GM19023 (cell line): Measurements from ENCODE around the gene ATG16L1.

Experiments
- ATAC-seq: cut with Tn5 transposase; IDR thresholded peaks from one replicate; pipeline ENCODE4 v1.9.1; 2021; ENCODE audit warnings: mild to moderate bottlenecking, moderate library complexity; ENCODE audit not compliant: unreplicated experiment

Gene ATG16L1

DNA sequence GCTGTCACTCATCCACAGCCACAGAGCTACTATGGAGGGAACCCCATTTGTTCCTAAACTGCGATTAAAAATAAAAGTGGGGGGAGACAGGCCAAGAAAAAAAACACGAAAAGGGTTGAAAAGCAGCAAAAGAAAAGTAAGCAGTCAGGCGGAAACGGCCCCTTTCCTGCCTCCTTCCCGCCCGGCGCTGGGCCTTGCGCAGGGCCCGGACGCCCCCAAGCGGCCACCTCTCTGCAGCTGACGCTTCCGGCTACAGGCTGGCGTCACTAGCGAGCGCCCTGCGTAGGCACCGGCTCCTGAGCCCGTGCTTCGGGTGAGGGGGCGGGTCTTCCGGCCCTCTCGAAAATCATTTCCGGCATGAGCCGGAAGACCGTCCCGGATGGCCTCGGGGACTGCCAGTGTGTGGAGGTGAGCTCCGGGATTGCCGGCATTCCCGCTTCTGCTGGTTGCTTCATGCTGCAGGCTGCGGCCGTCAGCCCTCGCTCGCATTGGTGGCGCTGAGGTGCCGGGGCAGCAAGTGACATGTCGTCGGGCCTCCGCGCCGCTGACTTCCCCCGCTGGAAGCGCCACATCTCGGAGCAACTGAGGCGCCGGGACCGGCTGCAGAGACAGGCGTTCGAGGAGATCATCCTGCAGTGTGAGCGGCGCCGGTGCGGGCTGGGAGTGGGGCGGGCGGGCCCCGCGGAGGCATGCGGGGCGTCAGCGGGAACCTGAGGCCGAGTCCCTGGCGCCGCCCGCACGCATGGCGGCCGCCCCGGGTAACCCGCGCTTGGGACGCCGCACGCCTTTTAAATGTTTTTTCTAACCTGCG is at the start of gene ATG16L1:
Gene ATG16L1 (plus strand): TSS at position 368 of the 811 bp plus-strand sequence. CDS start 155 bp downstream, at position 523.
- ATAC-seq: peak; percentile 95

- ATAC-seq: no peak
These were observed 48.9 kb upstream of the ATG16L1 start for GRCh38 chr2:233202531-233202944.

GRCh38 chr2:233203060-233203459 is 48.4 kb upstream of the ATG16L1 start:
- no peak for ATAC-seq

DNA sequence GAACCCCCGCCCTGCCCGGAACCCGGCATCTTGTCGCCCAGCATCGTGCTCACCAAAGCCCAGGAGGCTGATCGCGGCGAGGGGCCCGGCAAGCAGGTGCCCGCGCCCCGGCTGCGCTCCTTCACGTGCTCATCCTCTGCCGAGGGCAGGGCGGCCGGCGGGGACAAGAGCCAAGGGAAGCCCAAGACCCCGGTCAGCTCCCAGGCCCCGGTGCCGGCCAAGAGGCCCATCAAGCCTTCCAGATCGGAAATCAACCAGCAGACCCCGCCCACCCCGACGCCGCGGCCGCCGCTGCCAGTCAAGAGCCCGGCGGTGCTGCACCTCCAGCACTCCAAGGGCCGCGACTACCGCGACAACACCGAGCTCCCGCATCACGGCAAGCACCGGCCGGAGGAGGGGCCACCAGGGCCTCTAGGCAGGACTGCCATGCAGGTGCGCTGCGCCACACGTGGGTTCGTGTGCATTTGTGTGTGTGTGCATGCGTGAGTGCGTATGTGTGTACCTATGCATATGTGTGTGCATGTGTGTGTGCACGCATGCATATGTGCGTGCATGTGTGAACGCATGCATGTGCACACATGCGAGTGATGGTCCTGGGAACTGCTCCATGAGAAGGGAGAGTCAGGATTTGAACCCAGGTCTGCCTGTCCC is 47.1 kb upstream of the ATG16L1 start:
- no peak for ATAC-seq

- no peak for ATAC-seq
These were observed 42.9 kb upstream of the ATG16L1 start for GRCh38 chr2:233208382-233209116.

GRCh38 chr2:233209117-233209532 is 42.3 kb upstream of the ATG16L1 start:
- ATAC-seq: no peak

GRCh38 chr2:233209533-233210171 is 41.8 kb upstream of the ATG16L1 start:
- no peak for ATAC-seq

GRCh38 chr2:233210281-233210680 is 41.2 kb upstream of the ATG16L1 start:
- ATAC-seq: no peak

GRCh38 chr2:233210843-233211547 is 40.5 kb upstream of the ATG16L1 start:
- no peak for ATAC-seq

- no peak for ATAC-seq
These were observed 40.0 kb upstream of the ATG16L1 start for GRCh38 chr2:233211548-233211895.

- ATAC-seq: no peak
These were observed 38.5 kb upstream of the ATG16L1 start for GRCh38 chr2:233213011-233213410.

DNA sequence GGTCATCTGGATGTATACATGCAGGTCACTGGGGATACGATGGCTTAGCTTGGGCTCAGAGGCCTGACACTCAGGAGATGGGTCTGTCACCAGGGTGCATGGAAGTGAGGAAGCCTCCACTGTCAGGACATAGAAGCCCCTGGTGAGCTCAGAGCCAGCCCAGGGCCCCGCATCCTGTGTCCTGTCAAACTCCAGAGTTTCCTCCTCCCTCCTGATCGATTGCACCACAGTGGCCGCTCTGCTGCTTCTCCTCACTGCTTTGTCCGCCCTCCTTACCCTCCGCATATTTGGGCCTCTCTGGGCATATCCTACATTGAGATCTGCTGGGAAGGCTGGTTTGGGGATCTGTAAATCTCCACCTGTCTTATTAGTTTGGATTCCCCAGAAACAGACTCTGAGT is 37.5 kb upstream of the ATG16L1 start:
- no peak for ATAC-seq

DNA sequence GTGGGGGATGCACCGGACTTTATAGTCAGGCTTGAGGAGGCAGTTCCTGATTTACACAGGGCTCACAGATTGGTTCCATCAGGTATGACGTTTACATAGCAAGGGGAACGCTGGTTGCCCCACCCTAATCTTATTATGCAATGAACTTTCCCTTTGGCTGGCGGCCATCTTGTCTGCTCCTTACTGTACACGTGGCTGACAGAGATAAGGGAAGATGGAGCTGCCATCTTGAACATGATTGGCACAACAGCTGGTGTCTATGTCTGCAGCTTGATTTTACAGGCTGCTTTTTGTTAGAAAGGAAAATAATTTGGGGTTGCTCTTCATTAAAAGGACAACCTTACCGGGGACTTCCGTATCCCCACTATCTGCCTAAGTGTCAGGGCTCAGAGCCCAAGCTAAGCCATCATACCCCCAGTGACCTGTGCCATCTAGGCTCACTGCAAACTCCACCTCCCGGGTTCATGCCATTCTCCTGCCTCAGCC is 33.5 kb upstream of the ATG16L1 start:
- no peak for ATAC-seq

GRCh38 chr2:233218836-233219235 is 32.6 kb upstream of the ATG16L1 start:
- no peak for ATAC-seq

DNA sequence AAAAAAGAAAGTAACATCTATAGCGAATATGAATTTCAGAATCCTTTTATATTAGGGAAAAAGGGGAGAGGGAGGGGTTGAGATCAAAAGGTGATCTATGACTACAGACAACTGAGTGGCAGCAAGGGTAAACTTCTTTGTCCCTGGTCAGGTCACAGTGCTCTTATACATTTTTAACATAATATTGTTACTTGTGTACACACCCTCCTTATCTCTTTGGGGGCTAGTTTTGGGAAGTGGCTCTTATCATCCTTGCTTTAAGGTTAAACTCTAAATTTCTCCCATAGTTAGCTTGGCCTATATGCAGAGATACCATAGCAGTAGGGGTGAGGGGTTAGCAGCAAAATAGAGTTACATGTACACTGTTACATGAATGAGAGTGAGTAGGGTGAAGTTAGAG is 31.6 kb upstream of the ATG16L1 start:
- no peak for ATAC-seq

GRCh38 chr2:233221378-233222063 is 30.0 kb upstream of the ATG16L1 start:
- no peak for ATAC-seq

DNA sequence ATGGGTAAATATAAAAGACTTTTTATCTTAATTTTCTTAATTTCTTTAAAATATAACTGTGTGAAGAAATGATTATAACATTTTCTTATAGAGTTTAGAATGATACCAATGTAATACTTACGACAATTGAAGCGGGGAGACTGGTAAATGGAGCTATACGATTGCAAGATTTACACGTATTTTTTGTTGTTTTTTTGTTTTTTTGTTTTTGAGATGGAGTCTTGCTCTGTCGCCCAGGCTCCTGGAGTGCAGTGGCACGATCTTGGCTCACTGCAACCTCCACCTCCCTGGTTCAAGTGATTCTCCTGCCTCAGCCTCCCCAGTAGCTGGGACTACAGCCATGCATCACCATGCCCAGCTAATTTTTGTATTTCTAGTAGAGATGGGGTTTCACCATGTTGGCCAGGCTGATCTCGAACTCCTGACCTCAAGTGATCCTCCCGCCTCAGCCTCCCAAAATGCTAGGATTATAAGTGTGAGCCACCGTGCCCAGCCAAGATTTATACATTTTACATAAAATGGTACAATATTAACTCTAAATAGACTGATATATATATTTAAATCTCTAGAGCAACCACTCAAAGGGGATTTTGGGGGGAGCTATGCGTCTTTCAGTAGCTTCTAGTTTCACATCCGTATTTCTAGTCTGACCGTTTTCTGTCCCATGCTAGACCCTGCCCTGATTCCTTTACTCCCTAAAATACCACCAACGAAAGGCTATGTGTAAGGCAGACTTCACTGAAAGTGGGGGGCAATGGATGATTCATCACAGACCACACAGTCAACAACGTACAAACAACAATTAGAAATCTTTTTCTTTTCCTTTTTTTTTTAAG is 28.2 kb upstream of the ATG16L1 start:
- ATAC-seq: peak; percentile 67

- no peak for ATAC-seq
These were observed 26.0 kb upstream of the ATG16L1 start for GRCh38 chr2:233225230-233226068.
